CD4-positive, alpha-beta T cell treated with Interleukin-17A for 4 hours (primary cell): ENCODE data around the gene TLR4.

Experiments
- DNase-seq: peaks from one replicate; pipeline ENCODE4 v3.0.0-alpha.2; 2020; ENCODE audit warnings: mixed read lengths

TLR4 gene

GRCh38 chr9:117704024-117704575, at the start of gene TLR4:
Gene TLR4, plus strand, starts transcription at chr9:117704403. Its CDS starts 70 bp downstream, at chr9:117704473.
- no peak for DNase-seq

GRCh38 chr9:117656002-117656401, 48.2 kb upstream of the TLR4 start:
- DNase-seq, result no peak

GRCh38 chr9:117662651-117663050, 41.6 kb upstream of the TLR4 start:
- no peak for DNase-seq

- no peak for DNase-seq
These were observed 39.8 kb upstream of the TLR4 start for GRCh38 chr9:117664419-117664818.

- no peak for DNase-seq
These were observed 38.4 kb upstream of the TLR4 start for GRCh38 chr9:117665601-117666385.

- no peak for DNase-seq
These were observed 32.7 kb upstream of the TLR4 start for GRCh38 chr9:117671468-117671867.

GRCh38 chr9:117672369-117672768, 31.8 kb upstream of the TLR4 start:
- no peak for DNase-seq

GRCh38 chr9:117677572-117677971, 26.6 kb upstream of the TLR4 start:
- DNase-seq, result no peak

- no peak for DNase-seq
These were observed 25.3 kb upstream of the TLR4 start for GRCh38 chr9:117678871-117679270.

- no peak for DNase-seq
These were observed 24.8 kb upstream of the TLR4 start for GRCh38 chr9:117679416-117679815.

- no peak for DNase-seq
These were observed 22.3 kb upstream of the TLR4 start for GRCh38 chr9:117681888-117682287.

GRCh38 chr9:117682955-117683710, 21.1 kb upstream of the TLR4 start:
- no peak for DNase-seq

- DNase-seq, result no peak
These were observed 16.7 kb upstream of the TLR4 start for GRCh38 chr9:117687532-117687931.

- no peak for DNase-seq
These were observed 12.8 kb upstream of the TLR4 start for GRCh38 chr9:117691367-117691766.

GRCh38 chr9:117696154-117696553, 8.0 kb upstream of the TLR4 start:
- no peak for DNase-seq

GRCh38 chr9:117697046-117697445, 7.2 kb upstream of the TLR4 start:
- no peak for DNase-seq

- no peak for DNase-seq
These were observed 666 bp upstream of the TLR4 start for GRCh38 chr9:117703537-117703936.

- DNase-seq, result no peak
These were observed 394 bp downstream of the TLR4 start for GRCh38 chr9:117704597-117704996.

- DNase-seq, result no peak
These were observed 1.2 kb downstream of the TLR4 start for GRCh38 chr9:117705386-117705785.

GRCh38 chr9:117706421-117707116, 2.4 kb downstream of the TLR4 start:
- DNase-seq, result no peak

GRCh38 chr9:117707561-117707960, 3.4 kb downstream of the TLR4 start:
- DNase-seq, result no peak

- DNase-seq, result no peak
These were observed 5.7 kb downstream of the TLR4 start for GRCh38 chr9:117709936-117710335.

GRCh38 chr9:117714282-117714681, 10.1 kb downstream of the TLR4 start:
- DNase-seq, result no peak
